HG03558 (cell line): Measurements from ENCODE around the gene ITPR3.

Experiments used
- ATAC-seq: cut with Tn5 transposase; IDR thresholded peaks from one replicate; pipeline ENCODE4 v1.9.1; 2021; ENCODE audit warnings: moderate number of reproducible peaks; ENCODE audit not compliant: unreplicated experiment; ENCODE audit errors: extremely low read depth

The ITPR3 gene

GRCh38 chr6:33711140-33712129 is 90.3 kb downstream of the ITPR3 start, which contains the start of gene UQCC2:
TSS of gene UQCC2 (minus strand) at chr6:33711700. CDS start at chr6:33711686, 14 bp downstream.
- ATAC-seq: peak; percentile 82

GRCh38 chr6:33712914-33713313 is 91.8 kb downstream of the ITPR3 start:
- no peak for ATAC-seq

GRCh38 chr6:33713786-33714185 is 92.7 kb downstream of the ITPR3 start:
- no peak for ATAC-seq

GRCh38 chr6:33714385-33715040 is 93.4 kb downstream of the ITPR3 start:
- no peak for ATAC-seq

- no peak for ATAC-seq
Measured at GRCh38 chr6:33716379-33716778, 95.3 kb downstream of the ITPR3 start.

GRCh38 chr6:33716890-33717632 is 95.9 kb downstream of the ITPR3 start:
- no peak for ATAC-seq

- no peak for ATAC-seq
Measured at GRCh38 chr6:33717934-33718455, 96.9 kb downstream of the ITPR3 start.

- ATAC-seq: no peak
Measured at GRCh38 chr6:33718713-33719112, 97.6 kb downstream of the ITPR3 start.

GRCh38 chr6:33719326-33719987 is 98.3 kb downstream of the ITPR3 start:
- ATAC-seq: no peak

GRCh38 chr6:33720998-33721397 is 99.9 kb downstream of the ITPR3 start:
- ATAC-seq: no peak

- no peak for ATAC-seq
Measured at GRCh38 chr6:33721508-33721907, 100.4 kb downstream of the ITPR3 start.

- ATAC-seq: no peak
Measured at GRCh38 chr6:33722103-33722623, 101.0 kb downstream of the ITPR3 start.

- ATAC-seq: no peak
Measured at GRCh38 chr6:33723371-33724085, 102.4 kb downstream of the ITPR3 start.

GRCh38 chr6:33724102-33725023 is 103.2 kb downstream of the ITPR3 start:
- no peak for ATAC-seq

- ATAC-seq: no peak
Measured at GRCh38 chr6:33725222-33725621, 104.1 kb downstream of the ITPR3 start.

- ATAC-seq: no peak
Measured at GRCh38 chr6:33725891-33726673, 105.0 kb downstream of the ITPR3 start.

GRCh38 chr6:33726696-33727095 is 105.6 kb downstream of the ITPR3 start:
- ATAC-seq: no peak
